HepG2 (cell line): Measurements from ENCODE around the gene DHX16. TPM values are rescaled to one million over a fixed set of nuclear protein-coding genes. Genes with fewer than 3 reads are reported as not detected.

Source experiments
- CAMTA2 ChIP-seq: sonication (generic); formaldehyde crosslinking; IDR thresholded peaks from 2 replicates; pipeline ENCODE4 v1.4.0; 2020; ENCODE audit warnings: mild to moderate bottlenecking, missing genetic modification reagents, borderline replicate concordance
- CEBPB ChIP-seq: IDR thresholded peaks from 2 replicates; pipeline ENCODE4 v1.6.1; 2011; ENCODE audit warnings: low read depth, low read length, improper control_type of control experiment, borderline replicate concordance
- CHCHD3 ChIP-seq: sonication (generic); formaldehyde crosslinking; IDR thresholded peaks from 2 replicates; pipeline ENCODE4 v1.8.0; 2022; ENCODE audit warnings: mild to moderate bottlenecking, missing genetic modification reagents, moderate library complexity
- FOXM1 ChIP-seq: sonication (generic); formaldehyde crosslinking; IDR thresholded peaks from 2 replicates; pipeline ENCODE4 v1.5.0; 2020; ENCODE audit warnings: missing genetic modification reagents
- GZF1 ChIP-seq: sonication (generic); formaldehyde crosslinking; IDR thresholded peaks from 2 replicates; pipeline ENCODE4 v1.5.1; 2020; ENCODE audit warnings: mild to moderate bottlenecking, missing genetic modification reagents
- HNF4G ChIP-seq, 2 experiments: sonication (generic) in 1 of 2; formaldehyde crosslinking in 1 of 2; IDR thresholded peaks; 2 replicates each; pipeline versions ENCODE4 v1.4.0 to v1.6.1; 2011 to 2020; ENCODE audit warnings: borderline replicate concordance in 2 of 2, low read depth in 2 of 2, mild to moderate bottlenecking in 2 of 2, low read length in 1 of 2, missing genetic modification reagents in 1 of 2, moderate library complexity in 1 of 2
- HNRNPL ChIP-seq: fragments of 200-400 bp; formaldehyde crosslinking; IDR thresholded peaks from 2 replicates; pipeline ENCODE4 v1.6.1; 2017; ENCODE audit warnings: mild to moderate bottlenecking, low read depth, low read length
- HOXA5 ChIP-seq: sonication (generic); formaldehyde crosslinking; IDR thresholded peaks from 2 replicates; pipeline ENCODE4 v1.4.0; 2020; ENCODE audit warnings: missing genetic modification reagents
- IRX3 ChIP-seq: sonication (generic); formaldehyde crosslinking; IDR thresholded peaks from 2 replicates; pipeline ENCODE4 v1.8.1; 2023; ENCODE audit warnings: mild to moderate bottlenecking, low read depth, missing genetic modification reagents, borderline replicate concordance
- MYC ChIP-seq: sonication (generic); formaldehyde crosslinking; IDR thresholded peaks from 2 replicates; pipeline ENCODE4 v1.9.0; 2021; ENCODE audit warnings: missing genetic modification reagents, borderline replicate concordance
- NFIC ChIP-seq: IDR thresholded peaks from 2 replicates; pipeline ENCODE4 v1.6.1; 2012; ENCODE audit warnings: mild to moderate bottlenecking, low read length, inconsistent platforms
- NFRKB ChIP-seq: fragments of 450-650 bp; IDR thresholded peaks from 2 replicates; pipeline ENCODE4 v1.6.1; 2017
- NR3C1 ChIP-seq: sonication (generic); formaldehyde crosslinking; IDR thresholded peaks from 2 replicates; pipeline ENCODE4 v1.4.0; 2020; ENCODE audit warnings: missing genetic modification reagents
- SMAD9 ChIP-seq: sonication (generic); formaldehyde crosslinking; IDR thresholded peaks from 2 replicates; pipeline ENCODE4 v1.5.1; 2020; ENCODE audit warnings: mild to moderate bottlenecking, missing genetic modification reagents
- TMF1 ChIP-seq: sonication (generic); formaldehyde crosslinking; IDR thresholded peaks from 2 replicates; pipeline ENCODE4 v1.8.1; 2022; ENCODE audit warnings: low read depth, missing genetic modification reagents
- WIZ ChIP-seq: sonication (generic); formaldehyde crosslinking; IDR thresholded peaks from 2 replicates; pipeline ENCODE4 v1.5.1; 2020; ENCODE audit warnings: mild to moderate bottlenecking, missing genetic modification reagents
- ZMYM3 ChIP-seq: sonication (generic); formaldehyde crosslinking; IDR thresholded peaks from 2 replicates; pipeline ENCODE4 v1.5.1; 2020; ENCODE audit warnings: mild to moderate bottlenecking, missing genetic modification reagents
- ZNF296 ChIP-seq: sonication (generic); formaldehyde crosslinking; conservative IDR thresholded peaks from 2 replicates; pipeline ENCODE4 v1.5.0; 2020; ENCODE audit warnings: mild to moderate bottlenecking, missing genetic modification reagents
- ZNF331 ChIP-seq: sonication (generic); formaldehyde crosslinking; IDR thresholded peaks from 2 replicates; pipeline ENCODE4 v1.4.0; 2020; ENCODE audit warnings: missing genetic modification reagents
- ZNF510 ChIP-seq: sonication (generic); formaldehyde crosslinking; IDR thresholded peaks from 2 replicates; pipeline ENCODE4 v1.4.0; 2020; ENCODE audit warnings: low read depth, mild to moderate bottlenecking, missing genetic modification reagents
- ZNF746 ChIP-seq: sonication (generic); formaldehyde crosslinking; IDR thresholded peaks from 2 replicates; pipeline ENCODE4 v1.8.0; 2022; ENCODE audit warnings: mild to moderate bottlenecking, missing genetic modification reagents
- polyA plus RNA-seq, 8 experiments: library from polyadenylated mRNA; depleted of rRNA in 3 of 8; stranded (reverse) in 7 of 8; unstranded in 1 of 8; fragments of >200 nt; fragmentation: Illumina TruSeq in 4 of 8; extraction: Trizol in 4 of 8; gene quantifications; 2 replicates each; pipeline versions ENCODE4 v1.2.1 to v1.2.3, GENCODE V29; 2011 to 2016; ENCODE audit warnings: low read depth in 4 of 8, missing spikeins in 1 of 8, mixed read lengths in 1 of 8; ENCODE audit not compliant: insufficient read depth in 1 of 8
- total RNA-seq, 5 experiments: library from RNA; depleted of rRNA; stranded (reverse); fragments of >200 nt; fragmentation: Illumina TruSeq; extraction: Trizol; gene quantifications; 2 replicates each; pipeline ENCODE4 v1.2.3, GENCODE V29; 2016; ENCODE audit warnings: low read depth in 1 of 5
- TF ChIP-seq, protein P1 (sequence below): sonication (generic); formaldehyde crosslinking; IDR thresholded peaks from 2 replicates; pipeline ENCODE4 v1.4.0; 2020; ENCODE audit warnings: missing genetic modification reagents
- TF ChIP-seq, protein P2 (sequence below): sonication (generic); formaldehyde crosslinking; IDR thresholded peaks from 2 replicates; pipeline ENCODE4 v1.5.0; 2020; ENCODE audit warnings: mild to moderate bottlenecking, missing genetic modification reagents
- TF ChIP-seq, protein P3 (sequence below): sonication (generic); formaldehyde crosslinking; IDR thresholded peaks from 2 replicates; pipeline ENCODE4 v1.8.0; 2022; ENCODE audit warnings: missing genetic modification reagents, mild to moderate bottlenecking, borderline replicate concordance

The DHX16 gene
- total and polyA plus RNA-seq, 2 of the 13 experiments (the other 11 are each of a cell fraction or from before 2014, with no cell fraction given), result 57.0 to 58.5 TPM

DNA sequence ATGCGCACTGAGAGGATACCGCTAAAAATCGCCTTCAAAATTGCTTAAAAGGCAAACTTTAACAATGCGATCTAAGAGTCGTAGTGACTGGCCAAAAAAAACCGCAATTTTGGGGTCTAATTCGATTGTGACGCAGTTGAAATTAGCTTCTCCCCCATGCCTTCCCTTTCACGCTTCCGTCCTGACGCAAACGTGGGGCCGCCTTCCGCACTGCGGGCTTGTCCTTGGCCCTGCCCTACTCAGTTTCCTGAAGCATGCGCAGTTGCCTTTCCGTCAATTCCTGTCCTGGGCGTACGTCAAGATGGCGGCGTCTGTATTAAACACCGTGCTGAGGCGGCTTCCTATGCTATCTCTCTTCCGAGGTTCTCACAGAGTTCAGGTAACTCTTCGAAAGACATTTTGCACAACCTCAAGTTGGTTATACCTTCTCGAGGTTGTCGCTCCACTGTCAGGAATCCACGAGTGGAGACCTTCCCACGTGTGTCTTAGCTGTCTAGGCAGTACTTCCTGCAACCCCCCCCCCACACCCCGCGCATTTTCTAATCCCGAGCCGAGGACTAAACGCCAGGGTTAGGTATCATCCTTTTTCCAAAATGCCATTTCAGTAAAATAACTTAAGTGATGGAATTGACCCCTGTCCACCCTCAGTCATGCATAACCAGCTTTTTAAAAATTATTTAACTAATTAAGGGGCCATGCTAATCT lies 55.1 kb downstream of the DHX16 start, which contains the start of gene MRPS18B (continued):
- no peak for TF ChIP-seq HNF4G (IDR thresholded peaks at IDR 0.05; ENCODE audit: borderline replicate concordance, low read depth, low read length)
- 0 out of 2 replicates have a peak, but pooled peaks have one; percentile 23 for TF ChIP-seq HNF4G (CRISPR knock-in tag; IDR thresholded peaks at IDR 0.05; ENCODE audit: borderline replicate concordance, low read depth)
- TF ChIP-seq FOXM1 (CRISPR knock-in tag), result no peak
- TF ChIP-seq, protein P1, sequence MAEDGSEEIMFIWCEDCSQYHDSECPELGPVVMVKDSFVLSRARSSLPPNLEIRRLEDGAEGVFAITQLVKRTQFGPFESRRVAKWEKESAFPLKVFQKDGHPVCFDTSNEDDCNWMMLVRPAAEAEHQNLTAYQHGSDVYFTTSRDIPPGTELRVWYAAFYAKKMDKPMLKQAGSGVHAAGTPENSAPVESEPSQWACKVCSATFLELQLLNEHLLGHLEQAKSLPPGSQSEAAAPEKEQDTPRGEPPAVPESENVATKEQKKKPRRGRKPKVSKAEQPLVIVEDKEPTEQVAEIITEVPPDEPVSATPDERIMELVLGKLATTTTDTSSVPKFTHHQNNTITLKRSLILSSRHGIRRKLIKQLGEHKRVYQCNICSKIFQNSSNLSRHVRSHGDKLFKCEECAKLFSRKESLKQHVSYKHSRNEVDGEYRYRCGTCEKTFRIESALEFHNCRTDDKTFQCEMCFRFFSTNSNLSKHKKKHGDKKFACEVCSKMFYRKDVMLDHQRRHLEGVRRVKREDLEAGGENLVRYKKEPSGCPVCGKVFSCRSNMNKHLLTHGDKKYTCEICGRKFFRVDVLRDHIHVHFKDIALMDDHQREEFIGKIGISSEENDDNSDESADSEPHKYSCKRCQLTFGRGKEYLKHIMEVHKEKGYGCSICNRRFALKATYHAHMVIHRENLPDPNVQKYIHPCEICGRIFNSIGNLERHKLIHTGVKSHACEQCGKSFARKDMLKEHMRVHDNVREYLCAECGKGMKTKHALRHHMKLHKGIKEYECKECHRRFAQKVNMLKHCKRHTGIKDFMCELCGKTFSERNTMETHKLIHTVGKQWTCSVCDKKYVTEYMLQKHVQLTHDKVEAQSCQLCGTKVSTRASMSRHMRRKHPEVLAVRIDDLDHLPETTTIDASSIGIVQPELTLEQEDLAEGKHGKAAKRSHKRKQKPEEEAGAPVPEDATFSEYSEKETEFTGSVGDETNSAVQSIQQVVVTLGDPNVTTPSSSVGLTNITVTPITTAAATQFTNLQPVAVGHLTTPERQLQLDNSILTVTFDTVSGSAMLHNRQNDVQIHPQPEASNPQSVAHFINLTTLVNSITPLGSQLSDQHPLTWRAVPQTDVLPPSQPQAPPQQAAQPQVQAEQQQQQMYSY (CRISPR knock-in tag), result no peak
- peak; percentile 69 for TF ChIP-seq CEBPB
- TF ChIP-seq, protein P2, sequence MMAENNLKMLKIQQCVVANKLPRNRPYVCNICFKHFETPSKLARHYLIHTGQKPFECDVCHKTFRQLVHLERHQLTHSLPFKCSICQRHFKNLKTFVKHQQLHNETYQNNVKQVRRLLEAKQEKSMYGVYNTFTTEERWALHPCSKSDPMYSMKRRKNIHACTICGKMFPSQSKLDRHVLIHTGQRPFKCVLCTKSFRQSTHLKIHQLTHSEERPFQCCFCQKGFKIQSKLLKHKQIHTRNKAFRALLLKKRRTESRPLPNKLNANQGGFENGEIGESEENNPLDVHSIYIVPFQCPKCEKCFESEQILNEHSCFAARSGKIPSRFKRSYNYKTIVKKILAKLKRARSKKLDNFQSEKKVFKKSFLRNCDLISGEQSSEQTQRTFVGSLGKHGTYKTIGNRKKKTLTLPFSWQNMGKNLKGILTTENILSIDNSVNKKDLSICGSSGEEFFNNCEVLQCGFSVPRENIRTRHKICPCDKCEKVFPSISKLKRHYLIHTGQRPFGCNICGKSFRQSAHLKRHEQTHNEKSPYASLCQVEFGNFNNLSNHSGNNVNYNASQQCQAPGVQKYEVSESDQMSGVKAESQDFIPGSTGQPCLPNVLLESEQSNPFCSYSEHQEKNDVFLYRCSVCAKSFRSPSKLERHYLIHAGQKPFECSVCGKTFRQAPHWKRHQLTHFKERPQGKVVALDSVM, result no peak
- TF ChIP-seq CAMTA2 (CRISPR knock-in tag), result 0 out of 2 replicates have a peak, but pooled peaks have one; percentile 13
- no peak for TF ChIP-seq SMAD9 (CRISPR knock-in tag)
- peak; percentile 62; the same call in 1 of the 2 replicates for TF ChIP-seq GZF1
- peak; percentile 67 for TF ChIP-seq HOXA5 (CRISPR knock-in tag)
- TF ChIP-seq, protein P3, sequence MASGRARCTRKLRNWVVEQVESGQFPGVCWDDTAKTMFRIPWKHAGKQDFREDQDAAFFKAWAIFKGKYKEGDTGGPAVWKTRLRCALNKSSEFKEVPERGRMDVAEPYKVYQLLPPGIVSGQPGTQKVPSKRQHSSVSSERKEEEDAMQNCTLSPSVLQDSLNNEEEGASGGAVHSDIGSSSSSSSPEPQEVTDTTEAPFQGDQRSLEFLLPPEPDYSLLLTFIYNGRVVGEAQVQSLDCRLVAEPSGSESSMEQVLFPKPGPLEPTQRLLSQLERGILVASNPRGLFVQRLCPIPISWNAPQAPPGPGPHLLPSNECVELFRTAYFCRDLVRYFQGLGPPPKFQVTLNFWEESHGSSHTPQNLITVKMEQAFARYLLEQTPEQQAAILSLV (CRISPR knock-in tag), result peak; percentile 95; the same call in 1 of the 2 replicates
- no peak for TF ChIP-seq ZNF296
- no peak; the same call in 1 of the 2 replicates for TF ChIP-seq ZNF510
- no peak; the same call in 1 of the 2 replicates for TF ChIP-seq TMF1 (CRISPR knock-in tag)
- no peak for TF ChIP-seq ZMYM3 (CRISPR knock-in tag)
- TF ChIP-seq ZNF331 (CRISPR knock-in tag), result peak; percentile 40
- peak; percentile 56; the same call in 1 of the 2 replicates for TF ChIP-seq ZNF746 (CRISPR knock-in tag)
- TF ChIP-seq HNRNPL, result no peak
- TF ChIP-seq NFIC, result 0 out of 2 replicates have a peak, but pooled peaks have one; percentile 18
- TF ChIP-seq WIZ (CRISPR knock-in tag), result peak; percentile 8; the same call in 1 of the 2 replicates
- TF ChIP-seq IRX3 (CRISPR knock-in tag), result peak; percentile 78; the same call in 1 of the 2 replicates
- TF ChIP-seq NR3C1 (CRISPR knock-in tag), result no peak
- peak; percentile 10; the same call in 1 of the 2 replicates for TF ChIP-seq NFRKB
- no peak for TF ChIP-seq CHCHD3 (CRISPR knock-in tag)
- TF ChIP-seq MYC (CRISPR knock-in tag), result peak; percentile 91
